Uterus (tissue), 4 donors: Measurements from ENCODE around the gene ARHGAP44. TPM values are rescaled to one million over a fixed set of nuclear protein-coding genes. Genes with fewer than 3 reads are reported as not detected.

Experiments used
- DNase-seq, 2 donors: peaks; one replicate each; pipeline ENCODE4 v3.0.0-alpha.2; 2019 to 2020
- H3K27ac ChIP-seq, 2 donors: fragments of 200-600 bp; sonication (generic); 1 replicate in 1 of 2; 2 replicates in 1 of 2; pipeline ENCODE4 v1.5.1; 2016 to 2018
- H3K27me3 ChIP-seq, 2 donors: fragments of 200-600 bp; sonication (generic); one replicate each; pipeline ENCODE4 v1.5.1; 2018 to 2019; ENCODE audit warnings: control low read depth in 1 of 2
- H3K36me3 ChIP-seq, 2 donors: fragments of 200-600 bp; sonication (generic); one replicate each; pipeline ENCODE4 v1.5.1; 2019; ENCODE audit warnings: control low read depth in 1 of 2
- H3K4me1 ChIP-seq, 2 donors: fragments of 200-600 bp; sonication (generic); one replicate each; pipeline ENCODE4 v1.5.1; 2018 to 2019; ENCODE audit warnings: control low read depth in 1 of 2
- H3K4me3 ChIP-seq, 2 donors: fragments of 200-600 bp; sonication (generic); 1 replicate in 1 of 2; 2 replicates in 1 of 2; pipeline ENCODE4 v1.5.1; 2018 to 2019; ENCODE audit warnings: mild to moderate bottlenecking in 1 of 2
- H3K9me3 ChIP-seq, 2 donors: fragments of 200-600 bp; sonication (generic); one replicate each; pipeline ENCODE4 v1.5.1; 2019; ENCODE audit warnings: control low read depth in 1 of 2
- POLR2A ChIP-seq, 2 donors: fragments of 450-650 bp; IDR thresholded peaks; one replicate each; pipeline ENCODE4 v1.6.1; 2016; ENCODE audit warnings: antibody characterized with exemption in 2 of 2, mild to moderate bottlenecking in 1 of 2, moderate library complexity in 1 of 2
- intact Hi-C: fragments of 100-400 bp; cut with DNase I; formaldehyde crosslinking; loops from one replicate; pipeline ENCODE4 v1.15.1; 2023; ENCODE audit warnings: low total_unique reads
- total RNA-seq, 4 donors: library from RNA; depleted of rRNA in 3 of 4; stranded (reverse); fragments of >200 nt in 3 of 4; gene quantifications; one replicate each; pipeline versions ENCODE4 v1.1.0 to v1.2.4, GENCODE V29; 2014 to 2023
- TF ChIP-seq, protein P1 (sequence below), 4 experiments: fragments of 200-600 bp in 2 of 4; fragments of 450-650 bp in 2 of 4; sonication (generic) in 2 of 4; IDR thresholded peaks; one replicate each; pipeline ENCODE4 v1.5.1; 2016 to 2019; ENCODE audit warnings: antibody characterized with exemption in 4 of 4, mild to moderate bottlenecking in 2 of 4, moderate library complexity in 1 of 4
- donor health status: DM: yes; HTN: yes; CAD: no.

ARHGAP44 gene
- total RNA-seq, 4 donors from 2014 or later = 2.6 to 19.1 (median 13.2) TPM

- no peak overlapping the region for H3K4me3 ChIP-seq
- no peak for DNase-seq
- intact Hi-C loops = no loop called here
- no peaks in the 10 kb centered on the region for H3K9me3 ChIP-seq
- H3K36me3 ChIP-seq = no peaks in the 10 kb centered on the region
- peaks cover 0 to 7% of the 10 kb centered on the region in 2 donors for H3K4me1 ChIP-seq
- H3K27me3 ChIP-seq = no peaks in the 10 kb centered on the region
- no peak overlapping the region for H3K27ac ChIP-seq
- TF ChIP-seq, protein P1, sequence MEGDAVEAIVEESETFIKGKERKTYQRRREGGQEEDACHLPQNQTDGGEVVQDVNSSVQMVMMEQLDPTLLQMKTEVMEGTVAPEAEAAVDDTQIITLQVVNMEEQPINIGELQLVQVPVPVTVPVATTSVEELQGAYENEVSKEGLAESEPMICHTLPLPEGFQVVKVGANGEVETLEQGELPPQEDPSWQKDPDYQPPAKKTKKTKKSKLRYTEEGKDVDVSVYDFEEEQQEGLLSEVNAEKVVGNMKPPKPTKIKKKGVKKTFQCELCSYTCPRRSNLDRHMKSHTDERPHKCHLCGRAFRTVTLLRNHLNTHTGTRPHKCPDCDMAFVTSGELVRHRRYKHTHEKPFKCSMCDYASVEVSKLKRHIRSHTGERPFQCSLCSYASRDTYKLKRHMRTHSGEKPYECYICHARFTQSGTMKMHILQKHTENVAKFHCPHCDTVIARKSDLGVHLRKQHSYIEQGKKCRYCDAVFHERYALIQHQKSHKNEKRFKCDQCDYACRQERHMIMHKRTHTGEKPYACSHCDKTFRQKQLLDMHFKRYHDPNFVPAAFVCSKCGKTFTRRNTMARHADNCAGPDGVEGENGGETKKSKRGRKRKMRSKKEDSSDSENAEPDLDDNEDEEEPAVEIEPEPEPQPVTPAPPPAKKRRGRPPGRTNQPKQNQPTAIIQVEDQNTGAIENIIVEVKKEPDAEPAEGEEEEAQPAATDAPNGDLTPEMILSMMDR (IDR thresholded peaks at IDR 0.05) = no peak
- TF ChIP-seq POLR2A (IDR thresholded peaks at IDR 0.05) = no peak
Measured at GRCh38 chr17:12883472-12883871, 94.2 kb downstream of the ARHGAP44 start.

- H3K36me3 ChIP-seq = no peaks in the 10 kb centered on the region
- intact Hi-C loops = no loop called here
- H3K27ac ChIP-seq = no peak overlapping the region
- no peak overlapping the region for H3K4me3 ChIP-seq
- TF ChIP-seq, protein P1 (IDR thresholded peaks at IDR 0.05) = no peak
- no peak for TF ChIP-seq POLR2A (IDR thresholded peaks at IDR 0.05)
- H3K4me1 ChIP-seq = peaks cover 0 to 7% of the 10 kb centered on the region in 2 donors
- H3K27me3 ChIP-seq = no peaks in the 10 kb centered on the region
- H3K9me3 ChIP-seq = no peaks in the 10 kb centered on the region
- no peak for DNase-seq
Measured at GRCh38 chr17:12887088-12887487, 97.8 kb downstream of the ARHGAP44 start.

DNA sequence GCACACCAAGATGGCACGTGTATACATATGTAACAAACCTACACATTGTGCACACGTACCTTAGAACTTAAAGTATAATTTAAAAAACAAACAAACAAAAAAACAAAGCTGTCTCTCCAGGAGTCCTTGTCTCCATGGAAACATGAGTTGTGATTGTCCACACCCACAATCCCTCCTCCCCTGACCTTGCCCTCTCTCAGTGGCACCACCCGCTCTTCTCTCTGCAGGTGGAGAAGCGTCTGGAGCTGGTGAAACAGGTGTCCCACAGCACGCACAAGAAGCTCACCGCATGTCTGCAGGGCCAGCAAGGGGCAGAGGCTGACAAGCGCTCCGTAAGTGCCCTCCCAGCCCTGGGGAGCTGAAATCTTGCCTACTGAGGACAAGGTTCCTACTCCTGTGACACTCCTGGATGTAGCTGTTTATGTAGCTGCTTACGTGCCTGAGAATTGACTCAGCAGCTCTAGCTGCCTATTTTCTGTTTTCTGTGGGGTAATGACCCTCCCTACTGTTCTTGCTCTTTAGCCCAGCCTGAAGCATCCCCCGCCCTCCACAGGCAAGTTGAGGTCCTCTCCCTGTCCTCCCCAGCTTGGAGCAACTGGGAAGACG, 107.0 kb downstream of the ARHGAP44 start:
- TF ChIP-seq POLR2A (IDR thresholded peaks at IDR 0.05) = no peak
- TF ChIP-seq, protein P1 (IDR thresholded peaks at IDR 0.05) = no peak
- H3K4me1 ChIP-seq = no peaks in the 10 kb centered on the region
- H3K9me3 ChIP-seq = no peaks in the 10 kb centered on the region
- no peaks in the 10 kb centered on the region for H3K27me3 ChIP-seq
- intact Hi-C loops = no loop called here
- H3K4me3 ChIP-seq = no peak overlapping the region
- no peaks in the 10 kb centered on the region for H3K36me3 ChIP-seq
- DNase-seq = no peak
- no peak overlapping the region for H3K27ac ChIP-seq

GRCh38 chr17:12898110-12898509, 108.8 kb downstream of the ARHGAP44 start:
- intact Hi-C loops = no loop called here
- no peak for DNase-seq
- no peak for TF ChIP-seq POLR2A (IDR thresholded peaks at IDR 0.05)
- TF ChIP-seq, protein P1 (IDR thresholded peaks at IDR 0.05) = no peak
- H3K9me3 ChIP-seq = no peaks in the 10 kb centered on the region
- no peaks in the 10 kb centered on the region for H3K4me1 ChIP-seq
- no peaks in the 10 kb centered on the region for H3K36me3 ChIP-seq
- no peak overlapping the region for H3K4me3 ChIP-seq
- H3K27me3 ChIP-seq = no peaks in the 10 kb centered on the region
- H3K27ac ChIP-seq = no peak overlapping the region

DNA sequence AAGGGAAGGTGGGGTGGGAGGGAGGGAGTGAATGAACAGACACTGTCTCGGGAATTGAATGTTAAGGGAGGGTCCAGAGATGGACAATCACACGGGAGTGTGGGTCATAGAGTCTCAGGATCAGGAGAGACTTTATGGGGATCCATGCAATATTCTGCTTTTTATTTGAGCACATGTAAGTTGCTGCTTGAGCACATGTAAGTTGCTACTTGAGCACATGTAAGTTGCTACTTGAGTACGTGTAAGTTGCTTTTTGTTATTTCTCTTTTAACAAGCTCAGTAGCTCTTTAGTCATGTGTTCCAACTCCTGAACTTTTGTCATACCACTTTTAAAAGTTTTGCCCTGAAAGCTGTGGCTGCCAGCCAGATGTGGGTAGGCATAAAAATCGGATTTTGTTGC, 110.3 kb downstream of the ARHGAP44 start:
- H3K4me3 ChIP-seq = no peak overlapping the region
- no peaks in the 10 kb centered on the region for H3K9me3 ChIP-seq
- TF ChIP-seq POLR2A (IDR thresholded peaks at IDR 0.05) = no peak
- H3K36me3 ChIP-seq = no peaks in the 10 kb centered on the region
- DNase-seq = no peak
- intact Hi-C loops = no loop called here
- H3K27me3 ChIP-seq = no peaks in the 10 kb centered on the region
- H3K4me1 ChIP-seq = no peaks in the 10 kb centered on the region
- no peak overlapping the region for H3K27ac ChIP-seq

GRCh38 chr17:12900474-12900873, 111.2 kb downstream of the ARHGAP44 start:
- no peaks in the 10 kb centered on the region for H3K4me1 ChIP-seq
- no peaks in the 10 kb centered on the region for H3K36me3 ChIP-seq
- no peak overlapping the region for H3K27ac ChIP-seq
- no peak for DNase-seq
- intact Hi-C loops = no loop called here
- TF ChIP-seq POLR2A (IDR thresholded peaks at IDR 0.05) = no peak
- TF ChIP-seq, protein P1 (IDR thresholded peaks at IDR 0.05) = no peak
- no peaks in the 10 kb centered on the region for H3K9me3 ChIP-seq
- no peaks in the 10 kb centered on the region for H3K27me3 ChIP-seq
- no peak overlapping the region for H3K4me3 ChIP-seq
